ENCODE data around the gene LRRC8D.

Gene LRRC8D

DNA sequence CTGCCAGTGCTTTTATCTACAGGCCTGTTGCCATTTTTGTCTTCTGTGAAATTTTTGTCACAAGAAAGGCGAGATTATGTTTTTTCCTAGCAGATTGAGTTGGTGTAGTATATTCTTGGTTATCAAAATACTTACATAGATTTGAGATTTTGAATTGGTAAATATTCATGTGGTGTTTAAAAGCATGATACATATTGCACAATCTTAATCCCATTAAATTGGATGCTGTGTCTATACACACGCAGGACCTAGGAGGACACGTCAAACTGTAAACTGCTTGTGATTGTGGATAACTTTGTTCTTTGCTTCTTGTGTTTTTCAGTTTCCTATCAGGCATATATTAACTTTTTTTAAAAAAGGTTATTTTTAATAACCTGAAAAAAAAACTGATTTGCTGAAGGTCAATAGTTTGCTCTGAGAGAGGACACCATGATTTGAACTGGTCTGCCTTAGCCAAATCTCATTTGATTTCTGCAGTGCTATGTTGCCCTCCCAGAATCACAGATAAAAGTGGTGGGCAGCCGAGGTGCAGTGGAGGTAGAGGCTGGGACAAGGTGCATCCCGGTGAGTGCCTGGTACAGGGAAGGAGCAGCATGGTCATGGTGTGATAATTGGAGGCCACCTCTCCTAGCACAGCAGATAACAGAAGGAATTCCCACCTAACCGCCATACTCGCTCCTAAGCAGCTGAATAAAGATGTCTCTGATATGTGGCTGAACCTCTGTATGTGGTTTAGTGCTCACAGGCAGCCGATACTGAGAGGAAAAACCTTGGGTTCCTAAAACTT, 76.7 kb downstream of the LRRC8D start:
- no peak for DNase-seq

DNA sequence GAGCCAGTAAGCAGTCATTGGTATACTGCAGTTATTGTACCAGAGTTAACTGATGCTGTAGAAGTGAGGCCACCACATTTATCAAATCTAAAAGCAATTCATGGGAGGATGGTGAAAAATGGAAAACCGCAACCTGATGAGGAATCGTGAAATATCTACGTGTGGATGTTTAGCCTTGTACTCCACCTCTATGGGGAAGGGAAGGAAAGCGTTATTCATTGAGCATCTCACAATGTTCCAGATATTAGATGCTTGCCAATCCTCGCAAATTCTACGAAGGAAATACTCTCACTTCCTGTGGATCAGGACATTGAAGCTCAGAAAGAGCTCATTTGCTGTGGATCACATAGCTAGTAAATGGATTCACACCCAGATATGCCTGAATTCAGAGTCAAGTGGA, 77.3 kb downstream of the LRRC8D start:
- DNase-seq, result no peak

DNA sequence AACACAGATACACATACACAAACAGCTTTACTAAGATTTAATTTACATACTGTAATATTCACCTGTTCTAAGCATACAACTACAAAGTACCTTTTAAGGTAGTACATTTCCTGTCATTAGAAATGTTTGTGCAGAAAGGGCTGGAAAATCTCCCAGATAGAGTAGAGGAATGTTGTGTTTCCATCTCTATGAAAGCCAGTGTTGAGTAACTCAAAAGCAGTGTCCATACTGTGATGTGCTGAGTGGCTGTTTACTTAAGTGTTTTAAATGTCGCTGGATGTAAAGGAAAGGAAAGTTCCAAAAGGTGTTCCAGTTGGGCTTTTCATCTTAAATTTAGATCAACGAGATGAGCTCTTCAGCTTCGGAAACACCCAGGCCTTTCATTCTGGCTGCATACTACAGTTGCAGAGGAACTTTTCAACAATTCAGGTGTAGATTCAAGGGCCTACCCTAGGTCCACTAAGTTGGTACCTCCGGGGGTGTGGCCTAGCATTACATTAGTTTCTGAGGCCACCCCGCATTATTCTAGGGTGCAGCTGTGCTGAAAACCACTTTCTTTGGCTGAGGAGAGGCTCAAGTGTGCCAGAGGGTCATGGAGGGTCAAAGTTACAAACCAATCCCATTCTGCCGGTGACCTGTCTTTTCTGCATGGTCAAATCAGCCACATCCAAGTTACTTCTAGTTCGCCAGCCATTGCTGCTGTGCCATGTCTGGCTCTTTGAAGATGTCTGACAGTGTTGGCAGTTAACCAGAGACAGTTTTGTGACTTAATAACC, 78.1 kb downstream of the LRRC8D start:
- DNase-seq, result no peak

GRCh38 chr1:89900323-89900722, 79.5 kb downstream of the LRRC8D start:
- DNase-seq, result no peak

DNA sequence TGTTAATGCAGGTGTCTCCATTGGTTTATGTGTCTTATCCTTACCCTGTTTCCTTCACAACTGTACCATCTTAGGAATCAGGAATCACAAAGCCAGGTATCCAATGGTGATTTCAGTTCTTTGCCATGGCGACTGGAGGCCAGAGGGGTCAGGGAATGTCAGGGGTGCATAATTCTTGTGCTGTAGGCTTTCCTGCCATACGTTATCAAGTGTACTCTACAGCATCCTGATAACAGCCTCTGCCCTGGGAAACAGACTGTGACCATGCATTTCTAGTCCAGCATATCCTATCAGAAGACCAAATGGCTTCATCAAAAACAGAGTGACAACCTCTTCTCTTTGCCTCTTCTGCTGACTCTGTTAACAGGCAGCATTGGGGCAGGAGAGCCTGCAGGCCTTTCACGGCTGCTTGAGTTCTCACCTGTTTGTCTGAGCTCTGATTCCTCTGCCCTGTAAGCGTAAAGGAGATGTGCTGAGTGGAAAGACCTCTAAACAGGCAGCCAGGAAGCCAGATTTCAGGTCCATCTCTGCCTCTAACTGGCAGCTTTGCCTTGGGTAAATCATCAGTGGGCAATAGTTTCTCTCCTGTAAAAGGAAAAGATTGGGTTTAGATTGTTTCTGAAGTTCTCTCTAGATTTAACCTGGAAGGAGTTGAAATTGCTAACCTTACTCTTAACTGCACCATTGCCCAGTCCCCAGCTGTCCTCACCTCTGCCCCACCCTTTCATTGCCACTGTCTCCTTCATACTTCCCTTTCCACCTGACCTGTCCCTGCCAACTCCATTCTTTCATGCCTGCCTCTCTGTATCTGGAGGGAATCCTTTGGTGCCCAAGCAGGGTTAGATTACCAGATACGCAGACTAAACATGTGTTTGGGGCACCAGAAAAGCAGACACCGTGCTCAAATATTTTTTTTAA, 80.2 kb downstream of the LRRC8D start:
- DNase-seq, result no peak

GRCh38 chr1:89901957-89902669, 81.3 kb downstream of the LRRC8D start:
- DNase-seq, result no peak

GRCh38 chr1:89903550-89903949, 82.7 kb downstream of the LRRC8D start:
- DNase-seq, result no peak

DNA sequence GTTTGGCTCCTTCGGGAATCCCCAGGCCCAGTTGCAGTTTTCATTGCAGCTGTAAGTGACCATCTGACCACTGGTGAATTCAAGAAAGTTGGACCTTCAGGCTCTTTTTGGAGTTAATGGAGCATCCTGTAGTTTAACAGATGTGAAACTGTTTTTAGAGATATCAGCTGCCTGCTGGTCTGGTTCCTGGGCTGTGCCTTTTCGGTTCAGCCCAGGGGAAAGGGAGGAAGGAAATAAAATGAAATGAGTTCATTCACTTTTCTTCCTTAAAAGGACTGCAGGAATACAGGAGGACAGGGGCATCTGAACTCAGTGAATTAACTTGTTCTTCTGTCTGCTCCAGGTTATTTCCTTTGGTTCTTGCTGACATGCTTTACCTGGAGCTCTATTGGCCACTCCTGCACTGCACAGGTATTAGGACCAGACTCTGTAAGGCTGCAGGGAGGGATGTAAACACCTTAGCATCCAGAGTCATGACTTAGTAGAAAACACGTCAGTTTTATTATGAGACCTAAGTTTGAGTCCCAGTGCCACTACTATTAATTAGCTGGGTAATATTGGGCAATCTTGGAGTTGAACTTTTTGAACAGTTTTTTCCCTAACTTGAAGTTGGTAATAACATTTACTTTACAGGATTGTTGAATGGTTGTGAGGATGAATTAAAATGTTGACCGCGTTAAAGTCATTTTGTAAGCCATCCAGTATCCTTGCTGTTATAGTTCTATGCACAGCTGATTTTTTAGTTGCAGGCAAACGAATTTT, 83.6 kb downstream of the LRRC8D start:
- DNase-seq, result no peak

DNA sequence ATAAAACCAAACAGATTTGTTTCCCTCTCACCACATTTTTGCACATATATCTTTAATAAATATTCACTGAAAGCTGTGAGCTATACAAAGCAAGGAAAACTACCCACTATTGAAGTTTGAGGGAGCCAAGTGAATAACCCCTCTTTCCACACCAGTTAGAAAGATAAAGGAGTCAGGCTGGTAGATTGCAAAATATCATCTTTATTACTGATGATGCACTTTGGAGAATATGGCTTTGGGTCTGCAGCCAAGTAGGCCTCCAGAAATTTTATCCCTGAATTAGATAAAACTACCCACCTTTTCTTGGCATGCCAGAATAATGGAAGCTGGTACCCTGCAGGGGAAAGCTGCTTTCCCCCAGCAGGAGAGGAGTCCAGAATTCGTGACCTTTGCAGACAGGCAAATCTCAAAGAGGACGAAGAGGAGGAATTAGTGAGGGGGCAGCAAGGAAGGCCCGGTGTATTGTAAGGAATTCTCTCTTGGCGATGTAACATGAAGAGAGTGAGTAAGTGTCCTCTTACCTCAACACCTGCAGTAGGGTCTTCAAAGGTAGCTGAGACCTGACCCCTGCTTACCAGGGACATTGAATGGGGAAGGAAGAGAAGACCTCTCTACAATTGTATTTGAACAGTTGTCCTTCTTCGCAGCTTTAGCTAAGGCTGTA, 84.7 kb downstream of the LRRC8D start:
- no peak for DNase-seq

GRCh38 chr1:89906088-89906487, 85.3 kb downstream of the LRRC8D start:
- no peak for DNase-seq

DNA sequence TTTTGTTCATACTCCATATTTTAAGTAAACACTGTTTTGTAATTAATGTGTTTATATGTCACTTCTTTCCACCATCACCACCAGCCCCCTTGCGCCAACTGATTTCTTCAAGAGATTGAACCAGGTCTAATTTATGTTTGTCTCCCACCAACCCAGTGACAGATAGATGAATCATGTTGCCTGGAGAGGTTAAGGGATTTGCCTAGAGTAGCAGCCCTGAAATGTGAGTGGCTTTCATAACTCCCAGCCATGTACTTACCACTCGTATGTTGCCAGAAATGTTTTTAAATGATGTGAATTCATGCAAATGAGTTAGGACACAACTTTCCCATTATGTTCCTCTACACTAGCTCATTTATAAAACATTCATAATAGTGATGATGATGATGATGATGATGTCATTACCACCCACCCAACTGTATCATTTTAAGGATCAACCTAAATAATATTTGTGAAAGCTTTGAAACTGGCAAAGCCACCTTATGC, 86.9 kb downstream of the LRRC8D start:
- DNase-seq, result no peak

DNA sequence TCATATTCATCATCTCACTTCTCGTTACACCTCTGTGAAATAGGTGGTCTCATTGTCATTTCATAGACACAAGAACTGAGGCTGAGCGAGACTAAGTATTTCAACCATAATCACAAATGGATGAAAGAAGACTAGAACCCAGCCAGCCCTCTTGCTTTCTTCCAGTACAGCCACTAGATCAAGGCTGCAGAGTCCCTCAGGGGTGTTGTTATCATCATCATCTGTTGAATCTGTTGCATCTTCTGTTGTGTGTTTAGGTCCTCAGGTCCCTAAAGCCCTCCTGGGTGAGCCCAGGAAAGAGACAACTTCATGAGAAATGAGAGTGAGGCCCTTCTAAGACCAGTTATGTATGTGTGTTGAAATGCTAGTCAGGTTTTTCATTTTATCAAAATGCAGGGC, 87.4 kb downstream of the LRRC8D start:
- no peak for DNase-seq

DNA sequence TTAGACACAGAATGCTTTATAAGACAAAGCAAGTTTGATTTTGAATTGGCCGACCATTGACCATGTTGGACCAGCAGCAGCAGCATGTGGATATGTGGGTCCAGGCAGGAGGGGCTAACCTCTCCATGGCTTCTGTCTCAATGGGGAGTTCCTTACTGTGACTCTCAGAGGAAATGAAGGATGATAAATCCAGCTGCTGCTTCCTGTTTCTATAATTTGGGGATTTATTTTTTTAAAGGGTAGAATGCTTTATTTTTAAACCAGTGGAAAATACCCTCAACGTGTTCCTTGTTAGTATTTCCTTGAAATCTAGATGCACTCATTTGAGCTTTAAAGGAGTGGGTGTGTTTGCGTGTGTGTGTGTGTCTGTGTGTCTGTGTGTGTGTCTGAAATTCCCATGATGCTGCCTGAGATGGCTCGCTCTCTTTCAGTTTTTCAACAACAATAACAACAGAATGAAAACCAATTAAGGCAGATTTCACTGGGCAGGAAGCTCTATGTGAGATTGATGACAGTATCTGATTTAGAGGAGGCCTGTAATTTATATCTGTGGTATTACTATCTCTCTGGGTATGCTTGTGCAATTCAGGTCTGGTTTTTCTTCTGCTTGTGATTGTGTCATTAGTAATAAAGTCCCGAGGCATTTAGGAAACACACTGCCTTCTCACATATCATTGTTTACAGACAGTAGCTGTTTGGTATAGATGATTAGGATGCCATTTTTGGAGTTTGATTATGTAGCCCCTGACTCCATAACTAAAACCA, 88.0 kb downstream of the LRRC8D start:
- no peak for DNase-seq

DNA sequence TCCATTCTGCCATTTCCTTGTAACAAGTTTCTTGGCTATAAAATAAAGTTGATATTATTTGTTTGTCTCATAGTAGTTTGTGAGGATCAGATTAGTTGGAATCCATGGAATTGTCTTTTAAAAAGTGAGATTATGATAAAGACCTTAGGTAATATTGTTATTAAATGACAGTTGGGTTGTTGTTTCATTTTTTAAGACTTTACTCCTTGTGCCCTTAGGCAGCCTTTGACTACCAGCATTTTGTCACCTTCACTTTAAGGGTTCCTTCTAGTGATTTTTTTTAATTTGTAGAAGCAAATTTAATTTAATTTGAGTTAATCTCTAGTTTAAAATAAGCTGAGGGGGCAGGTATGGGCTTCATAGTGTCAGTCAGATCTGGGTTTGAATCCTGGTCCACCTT, 89.4 kb downstream of the LRRC8D start:
- DNase-seq, result no peak

DNA sequence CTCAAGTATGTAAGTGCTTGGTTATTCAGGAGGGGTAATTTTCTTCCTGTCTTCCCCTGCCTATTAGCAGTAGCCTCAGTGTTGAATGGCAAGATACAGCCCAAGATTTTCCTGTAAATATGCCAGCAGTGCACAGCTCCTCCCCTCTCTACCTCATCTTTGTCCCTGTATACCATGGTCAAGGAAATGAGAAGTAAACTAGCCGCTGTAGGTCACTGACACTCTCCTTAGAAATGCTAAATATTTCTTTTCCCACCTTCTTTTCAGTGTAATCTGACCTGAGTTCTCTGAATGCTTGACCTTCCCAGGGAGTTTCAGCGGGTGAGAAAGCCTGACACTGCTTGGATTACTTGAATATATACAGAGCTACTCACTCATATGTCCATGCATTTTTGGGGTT, 89.9 kb downstream of the LRRC8D start:
- no peak for DNase-seq

GRCh38 chr1:89911191-89911991, 90.6 kb downstream of the LRRC8D start:
- DNase-seq, result no peak

- DNase-seq, result no peak
Observed at GRCh38 chr1:89912073-89912472, 91.2 kb downstream of the LRRC8D start.

DNA sequence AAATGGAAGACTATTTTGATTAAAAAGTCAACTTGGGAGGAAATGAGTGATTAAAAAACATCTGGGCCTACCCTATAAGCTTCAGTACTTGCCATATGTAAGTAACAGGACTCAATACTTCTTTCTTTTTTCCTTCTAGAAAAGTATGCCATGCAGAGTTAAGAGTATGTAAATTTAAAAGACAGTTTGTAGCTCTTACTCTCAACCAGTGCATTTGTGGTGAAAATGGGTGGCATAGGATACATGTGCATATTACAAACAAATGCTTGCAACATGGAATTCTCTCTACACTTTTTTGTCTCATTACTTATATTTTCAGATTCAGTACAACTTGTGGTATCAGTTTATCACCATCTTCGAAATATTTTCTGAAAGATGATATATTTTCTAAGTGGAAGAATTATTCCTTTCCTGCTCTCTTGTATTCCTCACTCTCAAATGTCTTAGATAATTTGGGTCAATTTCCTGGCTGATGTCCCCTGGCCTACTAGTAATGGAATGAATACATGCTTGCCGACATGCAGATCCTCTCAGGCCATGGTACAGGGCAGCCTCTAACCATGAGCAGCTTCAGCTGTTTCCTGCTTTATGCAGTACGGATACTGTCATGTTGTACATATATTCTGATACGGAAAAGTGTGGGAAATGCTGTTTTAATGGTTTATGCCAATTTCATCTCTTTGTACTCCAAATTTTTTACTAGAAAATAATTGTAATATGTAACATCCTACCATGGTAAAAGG, 92.7 kb downstream of the LRRC8D start:
- no peak for DNase-seq

DNA sequence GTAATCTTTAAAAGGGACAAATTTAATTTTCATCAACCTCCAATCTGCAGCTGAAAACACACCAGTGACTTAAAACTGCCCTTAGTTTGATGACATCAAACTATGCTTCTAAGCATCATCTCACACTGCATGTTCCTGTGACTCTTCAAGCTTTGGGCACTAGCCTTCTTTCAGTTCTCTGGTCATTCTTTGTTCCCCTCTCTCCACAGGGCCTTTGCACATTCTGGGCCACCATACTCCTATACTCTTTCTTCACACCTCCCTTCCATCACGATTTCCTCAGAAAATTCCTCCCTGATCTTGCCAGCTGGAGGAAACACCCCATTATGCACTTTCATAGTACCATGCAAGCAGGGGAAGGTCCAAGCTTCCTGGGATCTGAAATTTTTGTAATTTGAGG, 96.5 kb downstream of the LRRC8D start:
- DNase-seq, result no peak
